GM18517 (cell line): ENCODE measurements around the gene MAP3K7.
"Not testable (repeated sequence)": the region's sequence is repeated elsewhere in the genome, so short reads cannot be mapped to it uniquely, and the experiment has no call there.

Source experiments
- ATAC-seq: cut with Tn5 transposase; IDR thresholded peaks from one replicate; pipeline ENCODE4 v1.9.1; 2021; ENCODE audit warnings: mild to moderate bottlenecking, moderate library complexity; ENCODE audit not compliant: unreplicated experiment

Gene MAP3K7

DNA sequence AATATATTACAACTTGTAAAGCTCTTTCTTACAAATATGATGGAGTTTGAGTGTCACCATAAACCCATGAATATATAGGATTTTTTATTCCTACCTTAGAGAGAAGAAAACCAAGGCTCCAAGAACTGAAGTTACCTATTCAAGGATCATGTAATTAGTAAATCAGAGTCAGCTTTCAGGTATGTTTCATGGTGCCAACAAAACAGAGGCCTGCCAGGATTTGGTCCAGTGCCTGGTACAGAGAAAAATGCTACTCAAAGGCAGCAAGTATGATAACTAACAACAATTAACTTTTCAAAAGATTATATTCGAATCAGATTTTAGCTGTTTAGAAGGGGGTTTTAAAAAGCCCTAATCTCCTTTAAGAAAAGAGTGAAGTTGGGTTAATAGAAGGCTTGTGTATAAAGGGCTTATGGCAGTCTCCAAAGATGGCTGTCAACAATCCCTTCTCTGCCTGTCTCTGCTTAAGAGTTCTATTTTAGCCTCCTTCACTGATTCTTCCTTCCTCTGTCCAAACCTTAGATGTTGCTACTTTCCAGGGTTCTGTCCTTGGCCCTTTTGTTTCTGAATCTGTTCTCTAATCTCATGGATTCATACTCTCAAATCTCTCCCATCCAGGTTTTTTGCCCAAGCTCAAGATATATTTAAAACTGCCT, 7.8 kb downstream of the MAP3K7 start:
- no peak for ATAC-seq

- no peak for ATAC-seq
Measured at GRCh38 chr6:90575267-90575666, 11.6 kb downstream of the MAP3K7 start.

GRCh38 chr6:90574610-90575009, 12.3 kb downstream of the MAP3K7 start:
- no peak for ATAC-seq

DNA sequence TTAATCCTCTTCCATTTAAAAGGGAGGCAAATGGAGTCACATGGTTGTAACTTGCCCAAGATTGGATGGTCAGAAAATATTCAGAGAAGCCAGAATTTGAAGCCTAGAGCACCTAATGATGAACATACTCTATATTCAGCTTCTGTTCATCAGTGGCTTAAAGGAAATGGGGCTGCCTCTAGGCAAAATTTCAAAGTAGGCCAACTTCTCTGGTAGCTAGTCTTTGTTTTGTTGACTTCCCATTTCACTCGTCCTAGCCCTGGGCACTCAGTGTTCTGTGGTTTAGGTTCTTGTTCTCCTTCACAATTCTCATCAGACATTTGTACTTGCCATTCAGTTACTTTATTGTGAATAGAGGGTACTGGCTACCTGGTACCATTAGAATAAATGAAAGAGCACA, 13.2 kb downstream of the MAP3K7 start:
- ATAC-seq = no peak

DNA sequence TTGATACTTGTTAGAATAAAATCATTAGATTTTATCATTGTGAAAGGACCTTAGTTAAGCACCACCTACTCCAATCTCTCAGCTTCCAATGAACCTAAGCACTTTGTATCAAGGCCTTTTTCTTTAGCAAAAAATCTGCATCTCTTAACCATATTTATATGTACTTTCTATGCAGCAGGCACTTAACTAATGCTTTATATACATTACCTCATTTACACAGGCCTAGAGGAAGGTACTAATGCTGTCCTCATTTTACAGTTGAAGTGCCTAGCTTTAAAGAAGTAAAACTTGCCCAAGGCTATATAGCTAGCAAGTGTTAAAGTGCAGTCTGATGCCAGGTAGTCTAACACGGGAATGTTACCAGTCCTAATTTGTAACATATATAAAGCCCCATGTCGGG, 14.0 kb downstream of the MAP3K7 start:
- ATAC-seq = no peak

DNA sequence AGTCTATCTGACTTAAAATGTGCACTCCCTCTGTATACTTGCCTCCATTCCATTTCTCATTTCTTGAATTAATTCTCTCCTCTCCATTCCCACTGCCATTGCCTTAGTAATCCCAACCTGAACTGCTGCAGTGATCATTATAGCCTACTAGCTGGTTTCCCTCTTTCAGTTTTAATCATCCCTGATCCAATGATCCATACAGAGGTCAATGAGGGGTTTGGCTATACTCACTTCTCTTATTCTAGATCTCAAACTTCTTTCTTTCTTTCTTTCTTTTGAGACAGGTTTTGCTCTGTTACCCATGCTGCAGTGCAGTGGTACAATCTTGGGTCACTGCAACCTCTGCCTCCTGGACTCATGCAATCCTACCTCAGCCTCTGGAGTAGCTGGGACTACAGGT, 17.6 kb downstream of the MAP3K7 start:
- ATAC-seq = no peak

GRCh38 chr6:90567682-90568081, 19.2 kb downstream of the MAP3K7 start:
- ATAC-seq = not testable (repeated sequence)

GRCh38 chr6:90562341-90562740, 24.5 kb downstream of the MAP3K7 start:
- ATAC-seq = not testable (repeated sequence)

- no peak for ATAC-seq
Measured at GRCh38 chr6:90559931-90560330, 26.9 kb downstream of the MAP3K7 start.

GRCh38 chr6:90557006-90557405, 29.9 kb downstream of the MAP3K7 start:
- ATAC-seq = no peak

- no peak for ATAC-seq
Measured at GRCh38 chr6:90547991-90548390, 38.9 kb downstream of the MAP3K7 start.

- no peak for ATAC-seq
Measured at GRCh38 chr6:90547079-90547478, 39.8 kb downstream of the MAP3K7 start.

GRCh38 chr6:90545448-90545847, 41.4 kb downstream of the MAP3K7 start:
- ATAC-seq = no peak

DNA sequence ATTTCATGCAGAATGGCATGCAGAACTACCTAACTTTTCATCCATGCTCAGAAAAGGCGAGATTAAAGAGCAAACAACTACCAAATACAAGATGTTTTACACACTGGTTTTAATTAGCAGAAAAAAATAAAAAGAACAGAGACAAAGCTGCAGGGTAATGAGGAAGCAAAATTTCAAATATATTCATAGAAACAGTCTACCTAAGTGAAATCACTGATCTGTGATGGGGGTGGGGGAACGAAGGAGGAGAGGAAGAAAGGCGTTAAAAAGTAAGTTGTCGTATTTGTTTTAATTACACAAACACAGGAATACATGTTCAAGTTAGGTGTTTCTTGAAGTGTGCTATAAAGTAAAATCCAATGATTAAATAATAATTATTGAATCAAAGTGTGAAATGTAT, 42.1 kb downstream of the MAP3K7 start:
- ATAC-seq = no peak

- no peak for ATAC-seq
Measured at GRCh38 chr6:90544081-90544480, 42.8 kb downstream of the MAP3K7 start.

DNA sequence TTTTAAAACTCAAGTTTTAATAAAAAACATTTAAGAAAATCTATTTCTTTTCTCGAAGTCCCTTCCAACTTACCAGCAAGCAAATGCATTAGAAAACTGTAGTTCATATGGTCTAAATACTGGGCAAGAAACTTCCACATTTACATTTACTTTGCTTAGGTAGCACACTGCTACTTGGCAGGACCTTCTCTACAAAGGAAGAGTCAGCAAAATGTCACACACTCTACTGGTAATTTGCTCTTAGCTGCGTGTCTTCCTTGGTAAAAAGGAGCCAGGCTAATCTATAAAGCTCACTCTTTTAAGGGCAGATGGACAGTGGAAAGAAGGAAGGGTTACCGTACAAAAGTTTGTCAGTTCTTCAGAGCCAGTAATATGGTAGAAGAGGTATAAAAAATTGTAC, 45.7 kb downstream of the MAP3K7 start:
- ATAC-seq = no peak

DNA sequence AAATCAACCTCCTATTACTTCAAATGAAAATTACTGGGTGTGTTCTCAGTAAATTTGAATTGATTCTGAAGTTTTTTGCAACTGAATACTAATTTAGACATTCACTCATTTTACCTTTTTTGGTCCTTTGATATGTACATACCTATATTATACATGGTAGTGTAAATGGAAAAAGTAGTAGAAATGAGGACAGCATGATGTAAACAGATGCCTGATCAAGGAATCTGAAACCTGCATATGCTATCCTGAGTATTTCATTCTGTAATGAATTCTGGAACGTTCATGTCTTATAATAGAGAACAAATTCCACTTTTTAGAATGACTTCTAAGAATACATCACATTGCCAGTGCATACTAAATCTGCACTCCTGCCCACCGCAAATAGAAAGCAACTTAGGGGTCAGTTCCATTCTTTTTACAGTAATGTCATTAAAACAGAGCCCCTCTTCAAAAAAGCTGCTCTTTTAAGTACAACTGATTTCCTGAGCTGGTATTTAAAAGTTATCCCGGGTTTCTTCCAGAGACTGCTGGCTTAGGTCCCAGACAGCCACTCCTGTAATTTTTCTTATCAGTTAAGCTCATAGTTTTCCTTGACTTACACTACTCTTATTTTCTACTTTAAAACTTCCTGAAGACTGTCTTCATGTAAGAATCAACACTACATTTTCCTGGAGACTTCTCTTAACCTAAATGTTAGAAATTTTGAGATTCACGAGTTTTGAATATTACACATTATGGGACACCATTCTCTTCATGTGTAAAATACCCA, 48.4 kb downstream of the MAP3K7 start:
- no peak for ATAC-seq

DNA sequence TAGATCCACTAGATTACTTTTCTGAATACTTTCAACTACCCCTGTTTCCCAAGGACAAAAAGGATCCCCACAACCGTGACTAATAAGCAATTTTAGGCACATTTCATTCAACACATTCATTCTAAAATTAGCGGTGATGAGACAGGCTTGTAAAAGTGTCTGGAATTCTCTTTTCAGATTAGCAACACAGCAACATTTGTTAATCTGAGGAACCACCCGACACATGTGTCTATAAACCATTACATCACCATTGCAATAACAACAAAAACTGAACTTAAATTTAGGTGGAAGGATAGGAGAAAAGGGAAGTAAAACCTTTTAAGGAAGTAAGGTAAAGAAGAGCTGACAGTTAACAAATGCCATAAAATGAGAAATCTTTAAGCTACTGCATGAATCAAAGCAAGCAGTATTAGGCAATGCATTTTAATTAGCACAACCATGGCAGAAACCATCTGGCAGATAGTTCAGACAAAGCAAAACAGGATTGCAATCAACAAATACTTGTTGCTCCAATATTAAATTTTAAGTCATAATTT, 49.1 kb downstream of the MAP3K7 start:
- peak; percentile 68 for ATAC-seq

GRCh38 chr6:90537027-90537426, 49.8 kb downstream of the MAP3K7 start:
- no peak for ATAC-seq

DNA sequence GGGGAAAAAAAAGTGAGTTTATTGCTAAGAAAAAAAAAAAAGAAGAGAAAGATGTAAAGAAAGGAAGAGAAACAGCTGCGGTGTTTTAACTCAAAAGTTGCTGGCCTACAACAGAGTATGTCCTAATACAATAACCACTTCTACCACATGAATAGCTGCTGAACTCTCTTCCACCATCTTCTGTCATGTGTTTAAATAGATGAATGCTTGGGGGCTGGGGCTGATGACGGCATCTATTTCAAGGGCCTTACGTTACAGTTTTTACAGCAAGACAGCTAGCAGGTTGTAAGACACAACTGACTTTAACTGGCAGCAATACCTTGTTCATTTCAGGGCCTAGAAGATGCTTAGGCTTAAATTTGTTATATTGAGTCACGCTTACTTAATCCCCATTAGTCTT, 50.4 kb downstream of the MAP3K7 start:
- no peak for ATAC-seq

DNA sequence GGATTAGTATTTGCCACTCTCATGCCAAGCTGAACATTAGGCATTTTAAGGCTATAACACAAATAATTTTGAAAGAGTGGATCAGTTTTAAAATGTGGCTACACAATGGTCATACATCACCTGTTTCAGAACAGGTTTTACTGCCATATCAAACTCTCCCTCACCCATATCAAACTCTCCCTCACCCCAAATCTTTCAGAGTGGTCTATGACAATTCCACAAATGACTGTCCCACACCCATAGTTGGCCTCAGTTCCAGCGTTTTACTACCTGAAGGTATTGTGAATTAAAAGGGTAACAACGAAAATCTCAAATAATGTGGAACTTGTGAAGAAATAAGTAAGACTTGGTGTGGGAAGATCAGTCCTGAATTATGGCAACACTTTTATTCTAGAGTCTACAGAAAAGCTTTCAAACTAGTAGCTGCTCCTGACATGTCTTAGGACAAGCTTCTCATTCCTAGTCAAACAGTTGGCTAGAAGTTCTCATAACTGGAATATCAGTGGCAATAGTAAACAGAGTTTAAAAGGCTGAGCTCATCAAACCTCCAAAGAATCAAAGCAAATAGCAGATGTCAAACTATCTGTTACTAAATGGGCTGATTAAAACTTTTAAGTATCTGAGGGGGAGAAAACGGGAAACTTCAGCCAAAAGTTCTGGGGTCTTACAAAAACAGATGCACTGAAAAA, 52.4 kb downstream of the MAP3K7 start:
- ATAC-seq = no peak
